Renal pelvis (tissue), 4 donors: Measurements from ENCODE around the gene ZNF324. TPM values are rescaled to one million over a fixed set of nuclear protein-coding genes. Genes with fewer than 3 reads are reported as not detected.
"Not testable (repeated sequence)": the region's sequence is repeated elsewhere in the genome, so short reads cannot be mapped to it uniquely, and the experiment has no call there.

Experiments
- DNase-seq: peaks from one replicate; pipeline ENCODE4 v3.0.0-alpha.2; 2013
- polyA plus RNA-seq, 3 donors: library from polyadenylated mRNA; unstranded; fragments of 120-200 nt; gene quantifications; one replicate each; pipeline ENCODE4 v1.2.1, GENCODE V29; 2013; ENCODE audit not compliant: insufficient read length in 3 of 3

The ZNF324 gene
- polyA plus RNA-seq, 3 donors: 10.0 to 13.4 (median 11.0) TPM

DNA sequence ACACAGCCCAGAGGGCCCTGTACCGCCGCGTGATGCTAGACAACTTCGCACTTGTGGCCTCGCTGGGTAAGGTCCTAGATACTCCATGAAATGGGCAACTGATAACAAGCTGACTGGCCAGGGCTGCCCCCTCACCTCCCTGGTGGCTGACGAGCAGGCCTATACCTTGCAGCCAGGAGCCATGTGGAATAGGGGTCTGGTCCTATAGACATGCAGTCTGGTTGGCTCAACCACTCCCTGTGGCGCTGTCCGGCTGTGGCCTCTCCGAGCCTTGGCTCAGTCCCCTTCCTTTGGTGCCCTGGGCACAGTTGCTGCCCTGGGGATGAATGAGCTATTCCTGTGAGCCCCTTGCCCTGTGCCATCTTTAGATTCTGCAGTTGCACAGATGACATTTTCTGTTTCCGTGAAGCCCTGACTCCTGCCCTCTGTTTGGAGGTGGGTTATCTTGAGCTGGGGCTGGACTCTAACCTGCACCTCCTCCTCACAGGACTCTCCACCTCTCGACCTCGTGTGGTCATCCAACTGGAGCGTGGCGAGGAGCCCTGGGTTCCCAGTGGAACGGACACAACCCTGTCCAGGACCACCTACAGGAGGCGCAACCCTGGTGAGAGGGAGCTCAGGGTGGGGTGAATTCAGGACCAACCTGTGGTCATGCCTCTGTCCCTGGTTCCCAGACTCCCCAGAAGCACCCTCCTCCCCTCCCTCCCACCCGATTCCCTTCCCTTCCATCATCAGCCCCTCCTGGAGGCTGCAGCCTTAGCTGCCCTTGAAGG is 2.5 kb downstream of the ZNF324 start:
- DNase-seq: no peak

DNA sequence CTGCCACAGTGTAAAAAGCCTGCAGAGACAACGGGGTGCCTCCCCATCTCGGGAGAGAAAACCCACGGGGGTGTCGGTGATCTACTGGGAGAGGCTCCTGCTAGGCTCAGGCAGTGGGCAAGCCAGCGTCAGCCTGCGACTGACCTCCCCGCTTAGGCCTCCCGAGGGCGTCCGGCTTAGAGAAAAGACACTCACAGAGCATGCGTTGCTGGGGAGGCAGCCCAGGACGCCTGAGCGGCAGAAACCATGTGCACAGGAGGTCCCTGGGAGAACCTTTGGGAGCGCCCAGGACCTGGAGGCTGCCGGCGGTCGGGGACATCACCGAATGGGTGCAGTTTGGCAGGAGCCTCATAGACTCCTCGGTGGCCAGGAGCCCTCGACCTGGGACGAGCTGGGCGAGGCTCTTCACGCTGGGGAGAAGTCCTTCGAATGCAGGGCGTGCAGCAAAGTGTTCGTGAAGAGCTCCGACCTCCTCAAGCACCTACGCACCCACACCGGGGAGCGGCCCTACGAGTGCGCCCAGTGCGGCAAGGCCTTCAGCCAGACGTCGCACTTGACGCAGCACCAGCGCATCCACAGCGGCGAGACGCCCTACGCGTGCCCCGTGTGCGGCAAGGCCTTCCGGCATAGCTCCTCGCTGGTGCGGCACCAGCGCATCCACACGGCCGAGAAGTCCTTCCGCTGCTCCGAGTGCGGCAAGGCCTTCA is 4.1 kb downstream of the ZNF324 start:
- DNase-seq: not testable (repeated sequence)

DNA sequence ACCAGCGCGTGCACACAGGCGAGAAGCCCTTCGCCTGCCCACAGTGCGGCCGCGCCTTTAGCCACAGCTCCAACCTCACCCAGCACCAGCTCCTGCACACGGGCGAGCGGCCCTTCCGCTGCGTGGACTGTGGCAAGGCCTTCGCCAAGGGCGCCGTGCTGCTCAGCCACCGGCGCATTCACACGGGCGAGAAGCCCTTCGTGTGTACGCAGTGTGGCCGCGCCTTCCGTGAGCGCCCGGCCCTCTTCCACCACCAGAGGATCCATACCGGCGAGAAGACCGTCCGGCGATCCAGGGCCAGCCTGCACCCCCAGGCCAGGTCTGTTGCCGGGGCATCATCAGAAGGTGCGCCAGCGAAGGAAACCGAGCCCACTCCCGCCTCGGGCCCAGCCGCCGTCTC is 4.9 kb downstream of the ZNF324 start:
- no peak for DNase-seq

DNA sequence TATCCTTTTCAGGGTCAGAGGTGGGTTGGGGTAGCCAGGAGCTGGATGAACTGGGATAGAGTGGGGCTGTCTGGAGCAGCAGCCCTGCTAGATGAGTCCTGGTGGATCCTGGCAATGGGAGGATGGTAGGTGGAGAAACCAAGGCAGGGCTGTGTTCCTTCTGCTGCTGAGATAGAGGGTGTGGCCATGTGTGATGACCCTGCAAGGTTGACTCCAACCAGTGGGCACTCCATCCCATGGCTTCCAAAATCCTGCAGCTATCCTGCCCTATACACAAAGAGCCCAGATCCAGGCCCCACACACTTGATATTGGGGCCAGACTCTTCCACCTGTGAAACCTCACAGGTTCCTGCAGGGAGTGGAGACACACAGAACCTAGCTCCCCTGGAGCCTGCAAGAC is 6.9 kb downstream of the ZNF324 start:
- DNase-seq: no peak

DNA sequence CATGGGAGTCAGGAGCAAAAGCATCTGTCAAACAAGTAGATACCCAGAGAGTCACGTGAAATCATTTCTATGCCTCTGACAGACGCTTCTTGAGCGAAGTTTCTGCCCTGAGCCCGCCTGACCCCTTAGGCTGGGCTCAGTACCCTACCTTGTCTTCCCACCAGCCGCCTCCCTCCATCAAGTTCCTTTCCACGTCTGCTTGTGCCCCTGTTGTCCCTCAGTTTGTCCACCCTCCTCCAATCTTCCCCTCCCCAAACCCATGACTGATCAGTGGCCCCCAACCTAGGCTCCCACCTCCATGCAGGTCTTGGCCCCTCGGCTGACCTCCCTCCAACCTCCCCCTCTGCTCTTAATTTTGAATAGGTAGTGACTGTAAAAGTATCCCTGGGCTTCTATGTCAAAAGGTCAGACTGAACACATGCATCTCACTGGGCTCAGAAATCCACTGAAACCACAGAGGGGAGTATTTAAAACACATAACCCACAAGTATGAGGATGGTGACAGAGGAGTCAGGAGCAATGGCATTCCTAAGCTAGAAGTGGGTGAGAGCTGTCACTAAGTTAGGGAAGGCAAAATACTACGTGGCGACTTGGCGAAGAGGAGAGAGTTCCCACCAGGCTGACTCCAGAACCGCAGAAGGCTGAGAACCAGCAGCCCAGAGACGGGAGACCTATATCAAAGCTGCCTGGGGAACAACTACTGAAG is 7.6 kb downstream of the ZNF324 start:
- no peak for DNase-seq

DNA sequence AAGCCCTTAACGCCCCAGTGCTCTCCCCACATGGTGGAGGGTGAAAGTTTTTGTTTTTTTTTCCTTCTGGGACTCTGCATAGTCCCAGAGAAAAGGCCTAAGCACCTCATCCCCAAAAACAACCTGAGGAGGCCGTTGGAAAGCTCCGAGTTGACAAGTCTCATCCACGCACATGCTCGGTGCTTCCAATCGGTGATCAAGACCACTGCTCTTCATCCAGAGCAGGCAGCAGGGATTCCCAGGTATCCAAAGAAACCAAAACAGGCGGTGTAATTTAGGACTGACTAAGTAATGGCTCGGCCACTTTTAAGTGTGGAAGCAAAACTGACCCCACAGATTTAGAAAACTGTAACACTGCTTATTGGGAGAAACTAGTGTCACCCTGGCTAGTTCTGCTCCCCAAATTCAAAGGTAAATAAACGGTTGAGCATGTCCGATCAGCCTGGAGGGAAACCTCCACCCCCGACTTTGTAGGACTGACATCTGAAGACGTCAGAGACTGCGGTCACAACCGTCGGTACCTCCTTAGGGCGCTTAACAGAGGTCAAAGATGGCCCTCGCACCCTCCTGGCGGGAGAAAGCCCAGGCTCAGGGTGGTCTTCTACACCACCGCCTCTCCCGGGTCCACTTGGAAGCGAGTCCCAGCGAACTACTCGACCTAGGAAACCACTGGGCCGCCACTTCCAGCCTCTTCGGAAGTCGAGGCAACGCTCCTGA is 8.3 kb downstream of the ZNF324 start:
- no peak for DNase-seq

DNA sequence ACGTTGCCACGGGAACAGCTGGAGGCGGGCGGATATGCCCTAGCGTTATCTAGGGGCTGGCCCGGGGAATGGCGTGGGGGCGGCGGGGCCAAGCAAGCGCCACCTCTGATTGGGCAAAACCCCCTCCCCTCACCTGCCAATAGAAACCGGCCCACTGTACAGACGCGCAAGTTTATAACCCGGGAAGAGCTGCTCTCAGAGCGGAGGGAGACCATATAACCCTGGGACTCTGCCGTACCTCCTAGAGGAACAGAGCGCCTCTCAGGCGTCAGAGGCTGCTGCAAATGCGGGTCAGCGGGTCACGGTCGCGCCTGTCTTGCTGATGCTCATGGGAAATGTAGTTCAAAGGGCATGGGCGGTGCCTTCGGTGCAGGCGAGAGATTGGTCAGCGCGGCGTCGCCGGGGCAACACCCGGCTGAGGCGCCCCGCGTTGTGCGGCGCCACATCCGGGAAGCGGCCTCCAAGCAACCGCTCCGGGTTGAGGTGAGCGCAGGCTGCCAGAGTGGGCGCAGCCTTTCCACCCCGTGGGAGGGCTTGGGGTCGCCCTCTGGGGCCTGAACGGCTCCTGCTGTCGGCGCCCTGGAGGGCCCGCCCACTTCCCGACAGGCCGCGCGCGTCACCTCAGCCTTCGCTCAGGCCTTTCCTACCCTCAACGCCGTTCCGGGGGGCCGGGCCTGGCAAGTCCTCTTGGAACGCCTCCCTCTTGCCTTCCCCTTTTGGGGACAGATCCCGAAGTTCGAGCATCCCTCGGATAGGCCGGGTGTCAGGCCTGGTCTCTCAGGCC is 9.0 kb downstream of the ZNF324 start, which contains the start of gene ZNF446:
TSS of gene ZNF446 (plus strand) at position 639 of the 784 bp plus-strand sequence. CDS start 867 bp downstream, outside the sequence.
- peak; percentile 97 for DNase-seq

GRCh38 chr19:58476498-58477015 is 9.7 kb downstream of the ZNF324 start:
- no peak for DNase-seq

DNA sequence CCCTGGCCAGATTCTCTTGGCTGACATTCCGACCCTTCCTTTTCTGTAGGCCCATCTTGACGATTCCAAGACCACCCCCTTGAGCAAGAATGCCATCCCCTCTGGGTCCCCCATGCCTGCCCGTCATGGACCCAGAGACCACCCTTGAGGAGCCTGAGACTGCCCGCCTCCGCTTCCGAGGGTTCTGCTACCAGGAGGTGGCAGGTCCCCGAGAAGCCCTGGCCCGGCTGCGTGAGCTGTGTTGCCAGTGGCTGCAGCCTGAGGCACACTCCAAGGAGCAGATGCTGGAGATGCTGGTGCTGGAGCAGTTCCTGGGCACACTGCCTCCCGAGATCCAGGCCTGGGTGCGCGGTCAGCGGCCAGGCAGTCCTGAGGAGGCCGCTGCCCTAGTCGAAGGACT is 10.2 kb downstream of the ZNF324 start:
- no peak for DNase-seq

GRCh38 chr19:58477871-58478270 is 11.0 kb downstream of the ZNF324 start:
- no peak for DNase-seq

GRCh38 chr19:58479303-58479702 is 12.4 kb downstream of the ZNF324 start:
- DNase-seq: no peak

GRCh38 chr19:58479736-58480480 is 13.0 kb downstream of the ZNF324 start:
- no peak for DNase-seq

DNA sequence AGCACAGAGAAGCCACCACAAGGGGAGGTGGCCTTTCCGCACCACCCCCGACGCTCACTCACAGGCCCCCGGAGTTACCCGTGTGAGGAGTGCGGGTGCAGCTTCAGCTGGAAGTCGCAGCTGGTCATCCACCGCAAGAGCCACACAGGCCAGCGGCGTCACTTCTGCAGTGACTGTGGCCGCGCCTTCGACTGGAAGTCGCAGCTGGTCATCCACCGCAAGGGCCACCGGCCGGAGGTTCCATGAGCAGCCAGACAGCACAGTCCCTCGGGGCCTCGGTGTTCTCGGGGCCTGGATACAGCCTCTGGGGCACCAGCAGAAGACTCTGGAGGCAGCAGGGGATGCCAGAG is 13.6 kb downstream of the ZNF324 start:
- DNase-seq: no peak

DNA sequence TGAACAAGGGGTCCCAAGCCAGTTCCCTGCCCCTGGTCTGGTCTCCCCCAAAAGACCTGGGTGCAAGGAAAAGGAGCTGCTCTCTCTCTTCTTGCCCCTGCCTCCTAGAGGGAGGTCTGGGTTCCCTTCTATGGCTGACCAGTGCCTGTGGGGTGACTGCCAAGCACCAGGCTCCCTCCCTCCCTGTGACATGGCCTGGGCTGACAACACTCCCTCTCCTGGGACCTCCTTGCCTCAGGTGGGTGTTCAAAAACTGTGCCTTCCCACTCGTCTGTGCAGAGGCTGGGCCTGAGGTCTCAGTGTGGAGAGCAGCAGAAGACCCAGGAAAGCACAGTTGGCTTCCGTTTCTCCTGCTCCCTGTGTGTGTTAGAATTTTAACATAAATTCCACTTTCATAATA is 14.0 kb downstream of the ZNF324 start:
- no peak for DNase-seq

DNA sequence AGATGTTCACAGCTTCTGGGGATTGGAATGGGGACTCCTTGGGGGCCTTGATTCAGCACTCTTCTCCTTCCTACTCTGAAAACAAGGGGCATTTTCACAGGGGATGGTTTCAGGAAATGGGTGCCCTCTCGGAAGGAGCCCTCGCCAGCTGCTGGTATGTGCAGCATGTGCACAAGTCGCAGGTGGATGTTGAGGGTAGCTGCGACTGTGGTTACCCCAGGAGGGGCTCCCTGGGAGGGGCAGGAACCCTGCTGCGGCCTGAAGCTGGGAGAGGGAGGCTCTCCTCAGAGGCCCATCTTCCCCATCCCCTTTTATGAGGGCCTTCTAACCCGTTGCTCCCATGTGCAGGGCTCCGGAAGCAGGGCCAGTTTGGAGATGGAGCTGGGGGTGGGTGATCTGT is 15.5 kb downstream of the ZNF324 start:
- no peak for DNase-seq

- DNase-seq: no peak
Observed at GRCh38 chr19:58483776-58484175, 16.9 kb downstream of the ZNF324 start.

- DNase-seq: not testable (repeated sequence)
Observed at GRCh38 chr19:58484349-58484748, 17.5 kb downstream of the ZNF324 start.

- DNase-seq: no peak
Observed at GRCh38 chr19:58491393-58491792, 24.5 kb downstream of the ZNF324 start.

- no peak for DNase-seq
Observed at GRCh38 chr19:58492265-58492664, 25.4 kb downstream of the ZNF324 start.

DNA sequence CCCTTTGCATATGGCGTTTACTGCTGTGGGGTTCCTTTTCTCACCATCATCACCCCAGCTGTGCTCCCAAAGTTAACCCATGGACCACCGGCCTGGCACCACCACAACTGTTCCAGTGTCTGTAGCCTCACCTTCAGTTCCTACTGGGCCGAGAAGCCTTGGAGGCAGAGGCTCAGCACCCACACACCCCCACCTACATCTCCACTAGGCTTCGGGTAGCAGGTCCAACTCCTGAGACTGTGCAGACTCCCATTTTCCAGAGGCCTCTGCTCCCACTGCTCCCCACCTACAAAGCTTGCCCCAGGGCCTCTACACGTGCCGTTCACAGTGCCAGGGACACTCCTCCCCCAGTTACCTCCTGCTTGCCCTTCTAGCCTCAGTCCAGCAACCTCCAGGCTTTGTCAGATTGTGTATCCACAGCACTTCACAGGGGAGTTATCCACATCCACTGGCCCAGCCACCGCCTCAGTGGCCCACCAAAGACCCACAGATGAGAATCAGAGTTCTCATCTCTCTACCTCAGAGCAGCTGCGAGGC is 30.8 kb downstream of the ZNF324 start:
- DNase-seq: no peak
